HG03060 (cell line): ENCODE data around the gene NARS2.
A peak's percentile ranks its signal among the peaks of the same experiment; 100 is the strongest.
"Not testable (repeated sequence)": the region's sequence is repeated elsewhere in the genome, so short reads cannot be mapped to it uniquely, and the experiment has no call there.

Experiments used
- ATAC-seq: cut with Tn5 transposase; IDR thresholded peaks from one replicate; pipeline ENCODE4 v1.9.1; 2021; ENCODE audit warnings: low read depth, moderate number of reproducible peaks; ENCODE audit not compliant: unreplicated experiment

Gene NARS2

DNA sequence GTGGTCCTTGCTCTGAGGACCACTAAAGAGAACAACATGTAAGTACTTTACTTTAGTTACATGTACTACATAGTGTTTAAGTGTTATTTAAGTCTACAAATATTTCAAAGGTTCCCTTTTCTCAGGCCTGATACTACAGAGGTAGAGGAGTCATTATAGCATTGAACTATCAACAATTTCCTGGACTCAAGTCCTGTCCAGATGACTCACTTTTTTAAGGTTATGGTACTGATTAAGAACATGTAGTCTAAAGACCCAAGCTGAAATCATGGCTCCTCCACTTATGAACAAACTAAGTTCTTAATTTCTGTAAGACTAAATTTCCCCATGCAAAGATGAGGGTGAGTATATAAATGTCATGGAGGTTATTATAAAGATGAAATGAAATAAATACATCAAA, 74.7 kb downstream of the NARS2 start:
- no peak for ATAC-seq

DNA sequence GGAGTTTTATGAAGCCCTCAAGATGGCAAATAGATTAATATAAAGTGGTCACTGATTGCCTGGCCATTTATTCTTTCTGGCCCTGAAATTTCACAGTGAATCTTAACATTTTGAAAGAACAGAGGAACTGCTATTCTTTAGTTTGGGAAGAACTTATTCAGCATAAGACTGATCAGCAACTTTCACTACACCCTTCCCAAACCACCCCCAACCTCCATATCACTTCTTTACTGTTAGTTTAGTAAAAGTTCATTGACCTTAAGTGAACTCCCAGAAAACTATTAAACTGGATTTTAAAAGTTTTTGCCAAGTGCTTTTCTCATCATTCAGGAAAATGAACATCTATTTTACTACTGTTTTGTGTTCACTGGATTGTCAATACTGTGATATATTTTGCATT, 77.4 kb downstream of the NARS2 start:
- no peak for ATAC-seq

DNA sequence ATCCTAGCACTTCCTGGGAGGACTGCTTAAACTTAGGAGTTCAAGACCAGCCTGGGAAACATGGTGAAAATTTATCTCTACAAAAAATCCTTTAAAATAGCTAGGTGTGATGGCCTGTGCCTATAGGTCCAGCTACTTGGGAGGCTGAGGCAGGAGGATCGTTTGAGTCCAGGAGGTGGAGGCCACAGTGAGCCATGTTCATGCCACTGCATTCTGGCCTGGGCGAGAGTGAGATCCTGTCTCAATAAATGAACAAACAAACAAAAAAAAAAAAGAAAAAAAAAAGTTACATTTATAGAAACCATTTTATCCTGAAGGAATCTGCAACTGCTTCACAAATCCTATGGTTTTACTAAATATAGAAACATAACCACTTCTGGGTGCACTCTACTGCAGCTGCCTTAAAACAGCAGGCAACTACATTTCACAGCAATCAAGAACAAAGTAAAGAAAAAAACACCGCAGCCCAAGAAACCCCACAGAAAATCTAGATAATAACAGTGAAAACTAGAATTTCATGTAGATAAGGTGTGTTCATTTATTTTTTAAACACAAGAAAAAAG, 81.2 kb downstream of the NARS2 start:
- ATAC-seq, result no peak

DNA sequence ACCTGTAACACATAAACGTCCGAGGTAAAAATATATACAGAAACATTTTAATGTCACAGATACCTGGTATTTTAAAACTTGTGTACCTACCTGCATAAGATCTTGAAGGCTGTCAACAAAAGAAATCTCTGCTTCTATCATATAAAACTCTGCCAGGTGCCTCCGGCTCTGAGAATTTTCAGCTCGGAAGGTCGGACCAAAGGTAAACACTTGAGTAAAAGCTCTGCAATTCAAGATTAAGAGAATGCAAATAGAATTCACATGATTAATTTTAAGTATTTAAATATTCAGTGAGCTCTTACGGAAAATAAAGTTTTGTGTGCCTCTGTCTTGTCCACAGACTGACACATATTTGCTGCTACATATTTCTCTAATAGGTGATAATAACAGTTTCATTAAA, 81.7 kb downstream of the NARS2 start:
- ATAC-seq, result no peak

DNA sequence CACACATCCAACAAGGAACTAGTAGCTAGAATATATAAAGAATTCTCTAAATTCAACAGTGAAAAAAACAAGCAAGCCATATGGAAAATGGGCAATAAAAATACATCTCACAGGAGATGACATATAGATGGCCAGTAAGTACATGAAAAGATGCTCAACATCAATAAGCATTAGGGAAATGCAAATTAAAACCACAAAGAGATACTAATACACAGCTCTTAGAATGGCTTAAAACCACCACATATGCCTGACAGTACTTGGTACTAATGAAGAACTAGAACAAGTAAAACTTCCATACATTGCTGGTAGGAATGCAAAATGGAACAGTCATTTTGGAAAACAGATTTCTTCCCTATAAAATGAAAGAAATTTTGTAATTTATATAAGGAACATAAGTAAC, 85.5 kb downstream of the NARS2 start:
- ATAC-seq, result no peak

DNA sequence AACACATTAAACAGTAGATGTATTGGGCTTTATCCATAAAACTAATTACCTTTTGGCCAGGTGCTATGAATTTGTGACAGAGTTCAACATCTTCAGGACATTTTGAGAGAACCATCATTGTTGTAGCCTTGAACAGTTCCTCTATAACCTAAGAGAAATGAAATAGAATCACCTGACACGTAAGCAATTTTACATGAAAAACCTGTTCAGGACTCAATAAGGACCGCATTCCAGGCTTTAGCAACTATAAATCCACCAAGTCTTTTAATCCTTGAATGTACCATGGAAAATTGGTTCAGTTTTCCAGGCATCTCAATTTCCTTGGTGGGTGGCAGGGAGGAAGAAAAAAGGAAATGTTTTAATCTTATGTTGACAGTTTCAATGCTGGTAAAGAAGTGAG, 96.1 kb downstream of the NARS2 start:
- ATAC-seq, result no peak

DNA sequence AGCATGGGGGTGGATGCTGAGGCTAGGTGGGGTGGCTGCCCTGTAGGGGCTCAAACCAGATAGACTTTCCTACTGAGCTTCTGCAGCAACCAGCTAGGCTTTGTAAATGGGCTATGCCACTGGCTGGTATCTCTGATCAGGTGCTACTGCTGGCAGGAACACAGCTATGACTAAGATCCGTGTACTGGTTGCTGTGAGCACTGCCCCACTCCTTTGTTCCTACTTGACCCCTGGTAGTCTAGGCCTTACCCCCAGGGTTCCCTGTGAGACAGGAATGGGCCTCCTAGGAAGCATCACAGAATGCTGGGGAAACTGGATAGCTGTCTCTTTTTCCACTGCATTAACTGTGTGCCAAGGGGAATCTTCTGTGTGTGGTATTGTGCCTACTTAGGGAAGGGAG, 98.6 kb downstream of the NARS2 start:
- no peak for ATAC-seq

DNA sequence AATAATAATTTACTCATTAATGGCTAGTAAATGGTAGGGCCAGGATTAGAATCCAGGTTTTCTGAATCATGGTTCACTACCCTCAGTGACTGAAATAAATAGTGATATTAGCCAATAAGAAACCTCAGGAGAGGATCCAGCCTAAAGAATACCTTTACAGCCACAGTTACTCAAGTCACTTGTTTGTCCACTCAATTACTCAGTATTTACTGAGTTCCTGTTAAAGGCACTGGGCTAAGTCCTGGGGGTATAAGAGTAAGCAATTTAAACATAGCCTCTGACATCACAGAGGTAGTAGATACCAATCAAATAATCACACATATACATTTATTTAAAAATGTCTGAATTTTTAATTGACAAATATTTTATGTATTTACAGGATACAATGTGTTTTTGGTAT, 100.2 kb downstream of the NARS2 start:
- ATAC-seq, result no peak

DNA sequence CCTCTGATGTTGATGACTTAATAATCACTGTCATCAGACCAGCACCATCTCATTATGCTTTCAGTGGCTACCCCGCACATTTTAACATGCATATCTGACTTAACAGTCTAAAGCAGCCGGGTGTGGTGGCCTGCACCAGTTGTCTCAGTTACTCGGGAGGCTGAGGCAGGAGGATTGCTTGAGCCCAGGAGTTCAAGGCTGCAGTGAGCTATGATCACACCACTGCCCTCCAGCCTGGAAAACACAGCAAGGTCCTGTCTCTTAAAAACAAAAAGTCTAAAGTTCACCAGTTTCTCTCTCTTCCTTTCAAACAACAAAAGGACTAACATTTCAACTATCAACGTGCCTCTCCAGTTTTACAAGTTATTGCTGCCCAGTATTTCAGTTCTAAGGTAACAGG, 101.8 kb downstream of the NARS2 start:
- ATAC-seq, result no peak

DNA sequence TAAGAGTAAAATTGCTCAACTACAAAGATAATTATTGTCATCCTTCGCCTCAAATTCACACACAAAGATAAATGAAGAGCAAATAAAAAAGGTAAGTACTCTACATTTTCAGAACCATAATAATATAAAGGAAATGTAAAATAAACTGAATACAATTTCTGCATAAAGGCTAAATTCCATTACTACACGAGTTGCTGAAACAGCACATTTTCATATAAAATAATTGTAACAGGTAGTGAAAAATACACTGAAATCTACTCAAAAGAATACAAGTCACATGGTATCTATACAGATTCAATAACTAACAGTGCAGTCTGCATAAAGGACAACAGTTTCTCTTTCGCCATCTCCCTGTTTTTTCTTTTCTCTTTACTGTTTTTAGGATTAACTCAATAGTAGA, 102.3 kb downstream of the NARS2 start:
- ATAC-seq, result no peak

DNA sequence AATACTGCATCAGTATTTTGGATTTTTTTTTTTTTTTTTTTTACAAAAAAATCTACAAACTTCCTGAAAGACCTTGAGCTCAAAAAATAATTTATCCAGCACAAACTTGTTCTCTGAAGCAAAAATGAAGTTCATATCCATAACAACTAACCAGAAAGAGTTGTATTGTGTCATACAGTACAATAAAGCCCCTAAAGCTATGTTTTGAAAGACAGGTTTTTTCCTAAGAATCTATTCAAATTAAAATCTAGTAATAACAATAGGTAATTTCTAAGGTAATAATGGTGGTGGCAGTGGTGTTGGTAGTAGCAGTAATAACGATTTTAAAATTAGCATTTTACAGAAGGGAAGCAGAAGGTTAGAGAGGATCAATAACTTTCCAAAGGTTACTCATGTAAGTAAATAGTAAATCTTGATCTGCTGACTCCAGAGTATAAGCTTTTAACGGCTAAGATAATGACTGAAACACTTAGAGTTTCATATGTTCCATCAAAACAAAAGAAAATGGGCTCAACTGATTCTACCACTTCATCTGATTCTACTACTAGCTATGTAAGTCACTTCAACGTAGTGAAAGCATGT, 103.7 kb downstream of the NARS2 start:
- no peak for ATAC-seq

DNA sequence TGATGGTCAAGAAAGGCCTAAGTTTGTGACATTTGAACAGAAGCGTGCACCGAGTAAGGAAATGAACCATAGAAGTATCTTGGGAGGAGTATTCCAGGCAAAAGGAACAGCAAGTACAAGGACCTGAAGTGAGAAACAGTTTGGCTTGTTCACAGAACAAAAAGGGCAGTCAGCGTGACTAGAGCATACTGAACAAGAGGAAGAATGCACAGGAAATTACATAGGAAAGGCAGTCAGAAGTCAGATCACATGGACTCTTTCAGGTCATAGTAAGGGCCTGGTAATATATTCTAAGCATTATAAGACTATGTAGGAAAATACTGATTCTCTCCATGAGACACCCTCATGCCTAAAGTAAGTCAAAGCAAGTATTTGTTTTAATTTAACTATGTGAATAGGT, 104.8 kb downstream of the NARS2 start:
- ATAC-seq, result no peak

DNA sequence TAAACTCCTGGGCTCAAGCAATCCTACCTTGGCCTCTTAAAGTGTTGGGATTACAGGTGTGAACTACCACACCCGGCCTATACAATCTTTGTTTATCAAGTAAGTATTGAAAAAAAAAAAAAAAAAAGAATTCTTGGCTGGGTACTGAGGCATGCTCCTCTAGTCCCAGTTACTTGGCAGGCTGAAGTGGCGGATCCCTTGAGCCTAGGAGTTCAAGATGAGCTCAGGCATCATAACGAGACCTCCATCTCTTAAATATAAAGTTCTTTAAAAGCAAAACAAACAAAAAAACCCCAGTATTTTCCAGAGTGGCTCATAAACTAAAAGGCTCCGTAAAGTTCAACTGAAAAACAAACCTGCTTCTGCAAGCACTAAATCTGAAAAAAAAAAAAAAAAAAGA, 106.7 kb downstream of the NARS2 start:
- no peak for ATAC-seq

DNA sequence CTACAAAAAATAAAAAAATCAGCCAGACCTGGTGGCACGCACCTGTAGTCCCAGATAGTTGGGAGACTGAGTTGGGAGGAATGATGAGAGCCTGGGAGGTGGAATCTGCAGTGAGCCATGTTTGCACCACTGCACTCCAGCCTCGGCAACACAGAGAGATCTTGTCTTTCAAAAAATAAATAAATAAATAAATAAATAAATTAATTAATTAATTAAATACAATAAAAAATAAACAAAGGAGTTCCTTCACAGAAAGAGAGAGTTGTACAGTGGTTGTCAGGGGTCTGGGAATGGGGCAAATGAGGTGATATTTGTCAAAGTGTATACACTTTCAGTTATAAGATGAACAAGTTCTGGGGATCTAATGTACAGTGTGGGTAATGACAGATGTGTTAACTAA, 107.3 kb downstream of the NARS2 start:
- ATAC-seq, result no peak

DNA sequence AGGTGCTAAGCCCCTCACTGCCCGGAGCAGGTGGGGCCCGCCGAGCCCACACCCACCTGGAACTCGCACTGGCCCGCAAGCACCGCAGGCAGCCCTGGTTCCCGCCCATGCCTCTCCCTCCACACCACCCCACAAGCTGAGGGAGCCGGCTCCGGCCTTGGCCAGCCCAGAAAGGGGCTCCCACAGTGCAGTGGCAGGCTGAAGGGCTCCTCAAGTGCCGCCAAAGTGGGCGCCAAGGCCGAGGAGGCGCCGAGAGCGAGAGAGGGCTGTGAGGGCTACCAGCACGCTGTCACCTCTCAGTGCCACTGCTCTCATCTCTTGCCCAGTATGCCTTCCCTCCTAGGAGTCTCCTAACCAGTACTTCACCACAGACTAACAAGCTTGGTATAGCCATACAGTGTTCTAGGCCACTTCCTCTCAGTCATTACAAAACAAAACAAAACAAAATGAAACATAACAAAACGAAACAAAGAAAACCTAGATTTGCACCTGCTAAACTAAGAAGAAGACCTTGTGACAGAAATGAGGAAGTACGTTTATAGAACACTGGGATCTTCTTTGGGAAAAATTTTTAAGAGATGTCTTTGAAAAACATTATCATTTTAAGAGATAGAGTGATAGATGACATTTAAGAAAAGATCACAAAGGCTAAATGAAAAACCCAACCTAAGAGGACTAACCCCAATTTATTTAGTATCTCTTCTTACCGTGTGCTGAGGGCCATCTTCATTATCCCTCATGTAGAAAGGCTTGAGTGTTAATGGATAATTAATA, 109.3 kb downstream of the NARS2 start:
- peak; percentile 98 for ATAC-seq

DNA sequence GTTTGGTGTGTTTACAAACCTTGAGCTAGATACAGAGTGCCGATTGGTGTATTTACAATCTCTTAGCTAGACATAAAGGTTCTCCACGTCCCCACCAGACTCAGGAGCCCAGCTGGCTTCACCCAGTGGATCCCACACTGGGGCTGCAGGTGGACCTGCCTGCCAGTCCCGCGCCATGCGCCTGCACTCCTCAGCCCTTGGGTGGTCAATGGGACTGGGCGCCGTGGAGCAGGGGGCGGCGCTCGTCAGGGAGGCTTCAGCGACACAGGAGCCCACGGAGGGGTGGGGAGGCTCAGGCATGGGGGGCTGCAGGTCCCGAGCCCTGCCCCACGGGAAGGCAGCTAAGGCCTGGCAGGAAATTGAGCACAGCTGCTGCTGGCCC, 109.9 kb downstream of the NARS2 start:
- not testable (repeated sequence) for ATAC-seq

DNA sequence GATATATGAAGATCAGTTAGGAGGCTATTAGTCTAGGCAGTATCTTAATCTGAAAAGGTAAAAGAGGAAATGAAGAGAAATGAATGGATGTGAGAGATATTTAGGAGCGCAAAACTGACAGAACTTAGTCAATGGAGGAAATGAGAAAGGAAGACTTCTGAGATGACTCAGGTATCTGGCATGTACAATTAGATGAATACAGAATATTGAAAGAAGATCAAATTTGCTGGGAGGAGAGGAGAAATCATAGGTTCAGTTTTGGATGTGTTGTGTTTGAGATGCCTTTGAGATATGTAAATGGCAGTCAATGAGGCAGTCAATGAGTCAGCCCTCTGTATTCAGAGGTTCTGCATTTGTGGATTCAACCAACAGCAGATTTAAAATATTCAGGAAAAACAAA, 114.2 kb downstream of the NARS2 start:
- ATAC-seq, result no peak

DNA sequence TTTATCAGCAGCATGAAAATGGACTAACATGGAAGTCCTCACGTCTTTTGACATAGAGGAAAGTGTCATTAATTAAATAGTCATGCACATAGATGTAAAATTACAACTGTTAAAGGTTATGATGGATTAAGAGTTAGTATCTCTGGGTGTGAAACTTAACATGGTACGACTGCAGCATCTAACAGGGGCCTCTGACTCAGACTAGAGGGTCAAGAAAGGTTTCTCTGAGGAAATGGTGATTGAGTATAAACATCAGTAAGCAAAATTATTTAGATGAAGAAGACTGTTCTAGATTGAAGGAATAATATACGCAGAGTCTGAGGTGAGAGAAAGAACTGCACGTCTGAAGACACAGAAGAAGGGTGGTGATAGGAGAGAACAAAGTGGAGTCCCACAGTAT, 114.9 kb downstream of the NARS2 start:
- ATAC-seq, result no peak

DNA sequence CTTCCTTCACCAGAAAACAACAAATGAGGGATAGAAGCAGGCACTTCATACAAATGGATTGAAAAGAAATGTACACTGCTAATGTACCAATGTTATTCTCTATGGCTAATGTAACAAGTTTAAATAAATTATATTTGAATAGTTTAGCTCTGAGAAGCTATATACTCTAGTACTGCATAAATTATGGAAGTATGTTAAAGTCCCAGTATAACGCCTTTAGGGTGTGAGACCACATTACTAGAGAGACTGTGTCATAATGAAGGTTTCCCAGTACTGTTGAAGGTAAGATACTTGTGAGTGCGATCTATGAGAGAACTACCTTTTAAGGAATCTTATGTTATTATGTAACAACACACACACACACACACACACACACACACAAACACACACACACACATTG, 117.2 kb downstream of the NARS2 start:
- ATAC-seq, result no peak

DNA sequence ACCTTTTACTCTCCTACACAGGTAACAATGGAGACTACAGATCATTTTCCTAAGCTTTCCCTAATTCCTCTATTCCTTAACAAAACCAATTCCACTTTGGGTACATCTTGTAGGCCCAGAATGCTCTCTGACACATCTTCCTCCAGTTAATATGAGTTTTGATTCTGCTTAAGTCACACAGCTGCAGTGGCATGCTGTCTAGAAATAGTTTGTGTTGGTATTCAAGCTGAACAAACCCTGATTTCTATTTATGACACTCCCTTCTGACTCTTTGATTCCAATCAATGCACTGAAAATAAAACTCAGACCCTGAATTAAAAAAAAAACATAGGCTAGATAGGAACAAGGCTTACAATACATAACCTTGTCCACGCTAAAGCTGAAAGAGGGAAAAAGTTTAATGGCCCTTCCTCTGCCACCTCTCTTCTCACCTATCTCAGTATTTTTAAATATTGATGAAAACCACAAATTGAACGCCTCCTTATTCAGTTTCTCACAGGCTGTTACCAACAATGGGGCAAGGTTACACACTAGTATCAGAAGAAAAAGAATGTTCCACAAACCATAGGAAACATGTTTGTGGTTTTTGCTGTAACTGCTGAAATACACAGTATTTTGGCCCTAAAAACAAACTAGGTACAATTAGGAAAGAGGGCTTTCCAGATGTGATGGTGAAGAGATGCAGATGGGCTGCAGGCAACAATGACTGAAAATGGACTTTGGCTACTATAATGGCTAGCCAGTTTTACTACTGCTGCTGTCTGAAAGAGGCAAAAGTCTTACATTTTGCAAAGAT, 121.3 kb downstream of the NARS2 start:
- no peak for ATAC-seq

DNA sequence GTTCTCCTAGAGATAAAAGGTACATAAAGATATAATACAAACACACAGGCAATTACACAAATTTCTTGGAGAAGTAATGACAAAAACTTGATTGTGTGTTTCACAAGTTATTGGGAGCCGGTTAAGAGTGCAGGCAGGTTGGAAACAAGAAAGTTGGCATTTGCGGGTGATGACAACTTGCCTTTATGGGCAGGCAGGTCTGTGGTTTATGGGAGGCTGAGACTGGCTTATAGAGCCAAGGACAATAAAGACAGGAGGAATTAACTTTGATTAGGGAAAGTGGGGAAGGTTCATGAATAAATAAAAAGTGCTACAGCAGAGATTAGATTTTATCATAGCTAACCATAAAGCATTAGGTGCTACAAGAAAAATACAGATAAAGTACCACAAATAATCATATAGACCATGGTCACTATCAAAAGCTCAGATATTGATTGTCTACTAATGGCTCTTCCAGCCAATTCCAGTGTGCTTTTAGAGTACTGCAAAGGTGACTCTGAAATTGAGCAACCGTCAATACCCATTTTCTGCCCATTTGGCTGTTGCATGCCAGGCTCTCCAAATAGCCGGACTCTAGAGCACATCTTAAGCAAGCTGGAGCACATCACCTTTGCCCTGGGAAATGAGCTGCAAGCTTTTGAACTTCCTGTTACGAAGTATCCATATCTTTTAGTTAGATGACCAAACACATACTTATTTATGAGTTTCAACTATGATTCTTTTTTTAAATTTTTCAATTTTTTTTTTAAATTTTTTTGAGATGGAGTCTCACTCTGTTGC, 123.1 kb downstream of the NARS2 start:
- ATAC-seq, result no peak
